HUDEP-2 (cell line): ENCODE results near the gene ADRM1.

Experiments used
- DNase-seq, 76 experiments: peaks; one replicate each; lab custom pipeline; 2025; ENCODE audit not compliant: unreplicated experiment in 76 of 76; lab: John Stamatoyannopoulos, UW

Gene ADRM1

DNA sequence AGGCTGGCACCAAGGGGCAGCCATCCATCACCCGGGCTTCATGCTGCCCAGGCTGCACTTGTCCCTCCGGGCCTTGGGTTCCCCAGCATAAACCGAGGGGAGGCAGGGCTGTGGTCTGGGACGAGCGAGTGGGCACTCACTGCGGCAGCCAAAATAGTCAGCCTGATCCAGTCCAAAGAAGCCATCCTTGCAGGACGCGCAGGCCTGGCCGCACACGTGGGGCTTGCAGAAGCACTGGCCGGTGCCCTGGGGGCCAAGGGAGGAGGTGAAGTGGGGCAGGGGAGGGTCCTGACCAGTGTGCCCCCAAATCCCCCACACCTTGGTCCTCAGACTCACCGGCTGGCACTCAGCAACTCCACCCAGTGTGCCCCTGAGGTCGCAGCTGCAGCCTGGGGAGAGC, 32.1 kb downstream of the ADRM1 start:
- DNase-seq, result no peak

- no peak for DNase-seq
Measured at GRCh38 chr20:62335532-62335931, 32.7 kb downstream of the ADRM1 start.

DNA sequence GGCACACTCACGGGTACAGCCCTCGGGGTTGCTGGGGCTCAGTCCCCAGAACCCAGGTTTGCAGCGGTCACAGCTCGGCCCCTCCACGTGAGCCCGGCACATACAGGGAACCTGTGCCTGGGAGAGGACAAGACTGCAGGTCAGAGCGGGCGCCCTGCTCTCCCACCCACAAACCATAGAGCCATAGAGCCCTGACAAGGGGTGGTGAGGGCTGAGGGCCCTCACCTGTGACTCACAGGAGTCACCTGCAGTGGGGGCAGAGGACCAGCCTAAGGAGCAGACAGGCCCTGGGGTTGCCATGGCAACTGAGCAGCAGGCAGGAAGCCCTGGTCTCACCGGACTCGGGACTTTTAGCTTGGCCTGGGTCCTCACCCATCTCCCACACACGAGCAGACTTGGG, 33.5 kb downstream of the ADRM1 start:
- no peak for DNase-seq

DNA sequence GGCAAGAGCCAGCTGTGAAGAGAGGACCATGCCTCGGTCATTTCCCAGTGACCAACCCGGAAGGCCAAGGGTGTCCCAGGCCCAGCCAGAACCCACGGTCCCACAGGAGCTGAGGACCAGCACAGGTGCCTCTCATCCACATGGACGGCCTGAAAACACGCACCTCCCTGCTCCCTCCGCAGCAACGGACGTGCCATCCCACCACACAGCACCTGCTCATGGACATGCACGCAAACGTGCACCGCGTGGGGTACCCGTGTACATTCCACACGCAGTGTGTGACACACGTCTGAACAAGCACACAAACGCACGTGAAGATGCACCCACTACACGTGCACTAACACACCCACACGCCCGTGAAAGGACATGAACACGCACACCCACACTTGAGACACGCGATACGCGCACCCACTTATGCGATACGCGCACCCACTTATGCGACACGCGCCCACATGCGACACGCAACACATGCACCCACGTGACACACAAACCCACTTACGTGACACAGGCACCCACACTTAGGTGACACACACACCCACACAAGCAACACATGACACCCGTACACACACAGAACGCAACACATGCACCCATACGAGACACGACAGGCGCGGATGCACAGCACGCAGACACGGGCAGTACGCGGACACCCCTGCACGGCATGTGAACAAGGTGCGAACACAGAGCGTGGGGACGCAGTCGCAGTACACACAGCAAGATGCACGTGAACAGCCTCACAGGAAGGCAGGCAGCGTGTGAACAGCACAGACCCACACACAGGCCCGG, 34.2 kb downstream of the ADRM1 start:
- DNase-seq, result no peak

DNA sequence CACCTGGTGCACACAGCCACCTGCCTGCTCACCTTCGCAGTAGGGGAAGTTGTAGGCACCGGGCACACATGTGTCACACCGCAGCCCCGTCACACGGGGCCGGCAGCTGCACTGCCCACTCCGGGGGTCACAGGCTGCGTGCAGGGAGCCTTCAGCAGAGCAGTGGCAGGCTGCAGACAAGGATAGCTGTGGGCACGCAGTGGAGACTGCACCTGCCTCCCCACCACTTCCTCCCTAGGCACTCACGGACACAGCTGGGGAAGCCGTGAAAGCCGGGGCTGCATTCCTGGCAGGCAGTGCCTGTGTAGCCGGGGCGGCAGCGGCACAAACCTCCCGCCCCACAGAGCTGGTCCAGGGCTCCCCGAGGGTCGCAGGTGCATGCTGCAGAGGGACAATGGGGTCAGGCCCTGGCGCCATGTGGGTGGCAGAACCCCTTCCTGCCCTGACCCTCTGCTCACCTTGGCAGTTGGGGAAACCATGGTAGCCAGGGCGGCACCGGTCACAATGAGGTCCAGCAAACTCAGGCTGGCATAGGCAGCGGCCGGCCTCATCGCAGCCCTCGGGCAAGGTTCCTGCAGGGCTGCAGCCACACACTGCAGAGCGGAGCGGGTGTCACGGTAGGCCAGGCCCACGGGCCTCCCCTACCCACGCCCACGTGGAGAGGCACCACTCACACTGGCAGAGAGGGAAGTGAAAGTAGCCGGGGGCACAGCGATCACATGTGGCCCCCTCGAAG, 34.9 kb downstream of the ADRM1 start:
- no peak for DNase-seq

DNA sequence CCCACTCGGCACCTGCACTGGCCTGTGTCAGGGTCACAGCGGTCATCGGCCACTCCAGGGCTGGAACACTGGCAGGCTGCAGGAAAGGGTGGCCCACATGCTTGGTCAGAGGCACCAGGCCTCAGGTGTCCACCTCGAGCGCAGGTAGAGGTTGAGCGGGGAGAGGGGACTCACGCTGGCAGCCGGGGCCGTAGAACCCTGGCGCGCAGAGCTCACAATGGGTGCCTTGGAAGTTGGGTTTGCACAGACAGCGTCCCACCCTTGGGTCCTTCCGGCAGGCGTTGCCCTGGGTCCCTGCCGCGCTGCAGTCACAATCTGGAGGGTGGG, 35.5 kb downstream of the ADRM1 start:
- no peak for DNase-seq

DNA sequence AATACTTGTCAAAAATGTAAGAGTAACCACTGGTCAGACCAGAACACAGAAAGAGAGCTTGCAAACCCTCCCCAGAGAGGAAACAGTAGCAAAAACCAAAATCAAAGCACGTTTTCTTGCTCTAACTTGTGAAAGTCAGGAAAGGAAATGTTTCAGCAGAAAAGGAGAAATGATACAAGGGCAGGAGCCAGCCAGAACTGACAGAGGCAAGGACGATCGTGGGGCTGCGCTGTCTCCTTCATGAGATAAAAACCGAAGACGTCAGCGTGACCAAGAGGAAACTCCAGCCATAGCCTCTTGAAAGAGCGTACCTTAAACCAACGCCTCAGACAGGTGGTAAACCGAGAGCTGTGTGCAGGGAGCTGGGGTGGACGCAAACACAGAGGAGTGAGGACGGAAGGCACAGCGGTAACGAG, 36.9 kb downstream of the ADRM1 start:
- DNase-seq, result no peak

- no peak for DNase-seq
Measured at GRCh38 chr20:62342910-62343309, 40.1 kb downstream of the ADRM1 start.

DNA sequence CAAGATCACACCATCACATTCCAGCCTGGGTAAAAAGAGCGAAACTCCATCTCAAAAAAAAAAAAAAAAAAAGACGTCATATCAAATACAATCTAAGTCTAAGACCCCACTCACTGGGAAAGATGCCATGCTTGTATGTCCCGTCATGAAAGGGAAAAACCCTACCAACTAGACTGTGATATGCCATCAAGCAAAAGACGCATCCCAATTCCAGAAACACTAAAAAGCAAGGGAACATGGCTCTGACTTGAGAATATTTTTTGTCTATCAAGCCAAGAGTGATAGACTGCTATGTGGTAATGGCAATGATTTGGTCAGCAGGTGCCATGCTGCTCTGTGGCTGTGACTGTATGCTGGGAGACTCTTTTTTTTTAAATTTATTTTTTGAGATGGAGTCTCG, 41.3 kb downstream of the ADRM1 start:
- no peak for DNase-seq

DNA sequence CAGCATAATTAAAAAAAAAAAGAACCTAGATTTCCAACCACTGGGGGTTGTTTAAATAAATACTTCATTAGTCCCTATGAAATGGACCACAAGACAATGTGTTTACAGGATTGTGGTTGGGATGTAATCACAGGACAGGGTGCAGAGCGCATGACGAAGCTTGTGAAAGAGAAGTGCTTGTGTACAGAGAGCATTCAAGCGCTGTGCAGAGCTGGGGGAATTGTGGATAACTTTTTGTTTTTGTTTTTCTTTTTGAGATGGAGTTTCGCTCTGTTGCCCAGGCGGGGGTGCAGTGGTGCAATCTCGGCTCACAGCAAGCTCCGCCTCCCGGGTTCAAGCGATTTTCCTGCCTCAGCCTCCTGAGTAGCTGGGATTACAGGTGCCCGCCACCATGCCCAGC, 42.0 kb downstream of the ADRM1 start:
- DNase-seq, result no peak

DNA sequence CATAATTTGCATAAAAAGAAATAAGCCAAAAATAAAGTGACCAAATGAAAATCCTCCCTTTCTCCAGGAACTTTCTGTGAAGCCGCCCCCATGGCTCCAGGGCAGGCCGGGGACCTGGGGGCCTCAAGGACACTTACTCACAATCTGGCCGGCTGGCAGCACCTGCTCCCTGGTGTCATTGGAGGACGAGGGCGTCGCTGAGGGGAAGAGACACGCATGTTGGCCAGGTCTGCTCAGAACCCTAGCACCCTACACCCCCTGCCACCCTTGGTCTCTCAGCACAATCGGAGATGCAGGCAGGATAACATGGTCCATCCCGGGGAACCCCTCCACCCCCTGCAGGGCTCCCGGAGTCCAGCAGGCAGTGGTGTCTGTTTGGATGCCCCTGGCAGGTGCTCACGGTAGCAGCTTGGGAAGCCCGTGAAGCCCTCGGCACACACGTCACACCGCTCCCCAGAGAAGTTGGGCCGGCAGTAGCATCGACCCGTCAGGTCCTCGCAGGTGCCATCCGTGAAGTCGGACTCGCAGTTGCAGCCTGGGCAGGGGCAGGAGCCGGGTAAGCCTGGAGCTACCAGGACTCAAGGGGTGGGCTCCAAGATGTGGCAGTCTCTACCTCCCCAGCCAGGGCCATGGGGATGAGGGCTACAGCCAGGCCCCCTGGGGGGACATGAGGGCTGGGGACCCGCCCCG, 43.0 kb downstream of the ADRM1 start:
- DNase-seq, result no peak

DNA sequence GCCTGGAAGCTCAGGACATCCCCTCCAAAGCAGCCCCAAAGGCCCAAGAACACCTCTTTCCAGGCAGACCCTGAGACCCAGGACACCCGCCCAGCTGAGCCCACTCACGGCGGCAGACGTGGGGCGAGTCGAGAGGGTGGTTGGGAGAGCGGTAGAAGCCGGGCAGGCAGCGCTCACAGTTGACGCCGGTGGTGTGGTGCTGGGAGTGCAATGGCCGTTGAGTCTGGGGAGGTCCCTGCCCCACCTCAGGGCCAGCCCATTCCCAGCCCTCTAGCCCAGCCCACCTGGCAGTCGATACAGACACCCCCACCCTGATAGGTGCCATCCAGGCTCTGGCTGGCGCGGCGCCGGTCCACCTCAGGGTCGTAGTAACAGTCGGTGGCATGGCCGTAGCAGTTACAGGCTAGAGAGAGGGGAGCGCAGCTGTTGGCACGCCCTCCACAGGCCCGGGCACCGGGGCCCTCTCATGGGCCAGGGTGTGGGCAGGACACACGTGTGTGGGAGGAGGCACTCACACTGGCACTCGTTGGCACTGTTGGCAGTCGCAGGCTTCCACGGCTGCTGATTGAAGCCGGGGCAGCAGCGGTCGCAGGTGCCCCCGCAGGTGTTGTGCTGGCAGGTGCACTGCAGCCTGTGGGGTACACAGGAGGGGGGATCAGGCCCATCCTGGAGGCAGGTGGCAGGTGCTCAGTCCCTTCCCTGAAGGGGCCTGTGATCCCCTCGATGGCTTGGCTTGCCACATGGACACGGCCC, 43.8 kb downstream of the ADRM1 start:
- DNase-seq, result no peak

GRCh38 chr20:62347151-62347404, 44.3 kb downstream of the ADRM1 start:
- no peak for DNase-seq

DNA sequence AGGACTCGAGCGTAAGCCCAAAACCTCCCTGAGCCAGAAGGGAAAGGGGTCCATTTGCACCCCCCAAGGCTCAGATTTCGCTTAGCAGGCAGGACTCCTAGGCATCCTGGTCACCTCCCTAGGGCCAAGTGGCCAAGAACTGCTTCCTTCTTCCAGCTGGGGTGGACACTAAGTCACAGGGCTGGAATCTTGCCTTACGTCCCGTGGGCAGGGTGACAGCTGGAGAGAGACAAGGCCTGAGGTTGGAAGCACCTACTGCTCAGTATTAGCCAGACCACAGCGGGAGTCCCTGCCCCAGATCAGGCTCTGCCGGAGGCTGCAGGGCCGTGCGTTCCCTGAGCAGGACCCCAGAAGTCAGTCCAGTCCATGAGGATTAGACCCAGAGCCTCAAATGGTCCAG, 44.6 kb downstream of the ADRM1 start:
- DNase-seq, result no peak

GRCh38 chr20:62348604-62349003, 45.8 kb downstream of the ADRM1 start:
- DNase-seq, result no peak

GRCh38 chr20:62349556-62350097, 46.8 kb downstream of the ADRM1 start:
- no peak for DNase-seq

GRCh38 chr20:62350098-62350628, 47.4 kb downstream of the ADRM1 start:
- no peak for DNase-seq

- DNase-seq, result no peak
Measured at GRCh38 chr20:62350629-62351422, 48.0 kb downstream of the ADRM1 start.

GRCh38 chr20:62351469-62352401, 48.9 kb downstream of the ADRM1 start:
- DNase-seq, result no peak
